Cerebellar cortex (tissue), 1 donor: ENCODE data around the gene HSF5.

Source experiments
- DNase-seq: peaks from one replicate; pipeline ENCODE4 v3.0.0-alpha.2; 2015; ENCODE audit warnings: low spot score

HSF5 gene, protein sequence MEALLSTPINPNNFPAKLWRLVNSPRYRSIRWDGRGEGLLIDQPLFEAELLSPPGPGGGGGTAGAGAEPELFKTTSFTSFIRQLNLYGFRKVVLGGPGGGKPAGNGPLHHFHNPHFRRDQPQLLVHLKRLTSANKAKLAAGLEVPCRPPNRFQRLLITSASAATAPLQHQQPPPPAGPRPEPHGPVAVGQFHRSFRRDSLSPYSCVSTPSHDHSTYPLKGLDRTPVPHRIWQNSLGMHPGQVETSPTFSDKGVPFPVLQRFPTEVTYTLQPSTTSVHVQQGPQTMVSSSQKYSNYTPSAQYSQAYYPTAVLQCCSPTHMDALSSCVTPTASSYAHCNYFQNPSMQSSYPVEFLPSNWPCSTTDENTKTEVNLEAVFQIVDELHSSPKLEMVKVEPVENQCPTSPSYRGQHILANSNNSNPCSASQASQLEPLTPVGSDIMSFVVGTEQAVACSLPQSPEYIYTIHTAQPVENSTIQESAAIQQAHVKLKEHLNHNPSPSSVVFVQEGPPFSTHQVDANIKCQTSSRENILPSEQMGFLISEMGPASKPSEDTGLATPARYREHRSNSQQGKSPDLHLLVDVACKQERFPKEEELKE

DNA sequence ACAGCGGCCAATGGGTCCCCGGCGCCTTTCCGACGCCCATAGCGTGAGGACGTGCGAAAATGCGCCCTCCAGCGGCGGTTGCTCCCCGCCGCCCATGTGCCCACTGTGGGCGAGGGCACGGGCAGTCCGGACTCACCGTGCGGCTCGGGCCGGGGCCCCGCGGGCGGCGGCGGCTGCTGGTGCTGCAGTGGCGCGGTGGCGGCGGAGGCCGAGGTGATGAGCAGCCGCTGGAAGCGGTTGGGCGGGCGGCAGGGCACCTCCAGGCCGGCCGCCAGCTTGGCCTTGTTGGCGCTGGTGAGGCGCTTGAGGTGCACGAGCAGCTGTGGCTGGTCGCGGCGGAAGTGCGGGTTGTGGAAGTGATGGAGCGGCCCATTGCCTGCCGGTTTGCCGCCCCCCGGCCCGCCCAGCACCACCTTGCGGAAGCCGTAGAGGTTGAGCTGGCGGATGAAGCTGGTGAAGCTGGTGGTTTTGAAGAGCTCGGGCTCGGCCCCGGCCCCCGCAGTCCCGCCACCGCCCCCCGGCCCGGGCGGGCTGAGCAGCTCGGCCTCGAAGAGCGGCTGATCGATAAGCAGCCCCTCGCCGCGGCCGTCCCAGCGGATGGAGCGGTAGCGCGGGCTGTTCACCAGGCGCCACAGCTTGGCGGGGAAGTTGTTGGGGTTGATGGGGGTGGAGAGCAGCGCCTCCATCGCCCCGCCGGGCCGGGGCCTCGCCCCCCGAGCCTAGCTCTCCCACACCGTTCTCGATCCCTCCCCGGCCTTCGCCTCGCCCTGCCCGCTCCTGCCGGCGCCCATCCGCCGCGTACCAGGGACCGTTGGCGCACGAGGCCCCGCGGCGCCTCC lies at the start of gene HSF5:
Gene HSF5, minus strand, starts transcription at position 820 of the 839 bp plus-strand sequence. Its CDS starts 134 bp downstream, at position 686.
- DNase-seq, result no peak

DNA sequence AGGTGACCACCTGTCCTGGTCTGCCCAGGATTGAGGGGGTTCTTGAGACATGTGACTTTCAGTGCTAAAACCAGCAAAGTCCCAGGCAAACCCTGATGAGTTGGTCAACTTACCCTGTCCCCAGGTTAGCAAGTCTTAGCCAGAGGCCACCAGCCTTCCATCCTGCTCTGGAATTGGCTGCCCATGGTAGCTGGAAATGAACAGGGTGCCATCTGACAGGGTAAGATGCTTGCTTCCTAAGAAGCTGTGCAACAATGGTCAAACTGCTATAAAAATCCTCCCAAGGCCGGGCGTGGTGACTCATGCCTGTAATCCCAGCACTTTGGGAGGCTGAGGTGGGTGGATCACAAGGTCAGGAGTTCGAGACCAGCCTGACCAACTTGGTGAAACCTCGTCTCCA lies 49.1 kb upstream of the HSF5 start:
- no peak for DNase-seq

DNA sequence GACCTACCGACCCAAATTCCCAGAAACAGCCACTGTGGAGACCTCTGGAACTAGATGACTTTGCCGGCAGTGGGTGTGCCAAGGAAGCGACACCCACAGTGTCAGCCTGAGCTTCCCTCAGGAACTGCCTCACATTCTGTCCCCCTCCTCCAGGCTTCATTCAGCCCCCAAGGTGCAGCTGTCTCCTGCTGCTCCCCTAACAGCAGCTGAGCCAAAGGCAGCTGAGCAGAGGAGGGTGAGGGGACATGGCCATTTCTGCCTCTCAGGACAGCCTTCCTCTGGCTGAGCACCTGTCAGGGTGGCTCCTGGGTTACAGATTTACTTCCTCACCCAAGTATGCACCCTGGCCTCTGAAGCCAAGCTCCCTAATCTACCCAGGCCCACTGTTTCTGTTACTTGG lies 48.3 kb upstream of the HSF5 start:
- no peak for DNase-seq

GRCh38 chr17:58535431-58535830 lies 47.2 kb upstream of the HSF5 start:
- DNase-seq, result no peak

DNA sequence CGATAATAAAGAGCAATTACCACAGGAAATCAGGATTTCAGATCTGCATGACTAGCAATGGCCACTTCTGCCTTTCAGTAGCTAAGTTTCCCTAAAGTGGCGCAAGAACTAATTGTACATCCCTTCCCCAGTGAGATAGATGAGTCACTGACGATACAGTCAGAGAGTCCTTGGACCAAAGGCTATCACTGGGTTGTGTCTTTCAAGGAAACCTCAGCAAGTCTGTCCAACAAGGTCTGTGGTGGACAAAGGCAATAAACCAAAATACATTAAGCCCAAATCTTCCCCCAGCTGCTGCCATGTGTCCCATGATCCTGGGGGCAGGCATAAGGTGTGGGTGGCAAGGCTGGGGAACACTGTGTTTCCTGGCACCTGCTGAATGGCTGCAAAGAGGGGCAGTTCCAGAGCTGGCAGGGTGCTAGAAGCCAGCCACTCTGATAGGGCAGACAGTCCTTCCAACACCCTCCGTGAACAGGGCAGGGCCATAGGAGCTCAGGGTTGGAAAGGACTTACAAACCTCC lies 46.8 kb upstream of the HSF5 start:
- no peak for DNase-seq

- DNase-seq, result no peak
Measured at GRCh38 chr17:58534331-58534730, 46.1 kb upstream of the HSF5 start.

- DNase-seq, result peak; percentile 54
Measured at GRCh38 chr17:58533616-58534188, 45.5 kb upstream of the HSF5 start.

DNA sequence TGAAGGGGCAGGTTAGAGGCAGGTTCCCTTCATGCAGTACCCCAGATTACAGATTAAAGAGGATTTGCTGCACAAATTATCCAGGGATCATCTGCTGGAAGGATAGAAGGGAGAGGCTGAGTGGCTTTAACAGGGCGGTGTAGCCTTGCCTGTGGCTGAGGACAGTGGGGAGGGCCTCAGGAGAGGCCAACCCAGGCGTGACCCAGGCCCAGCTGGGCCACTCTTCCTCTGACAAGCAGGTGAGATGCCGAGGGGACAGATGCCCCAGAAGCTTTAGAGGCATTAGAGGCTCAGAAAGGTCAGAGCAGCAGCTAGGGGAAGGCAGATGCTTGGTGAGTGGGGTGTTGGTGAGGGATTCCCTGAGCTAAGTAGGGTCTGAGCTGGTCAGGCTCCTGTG lies 44.3 kb upstream of the HSF5 start:
- DNase-seq, result no peak

DNA sequence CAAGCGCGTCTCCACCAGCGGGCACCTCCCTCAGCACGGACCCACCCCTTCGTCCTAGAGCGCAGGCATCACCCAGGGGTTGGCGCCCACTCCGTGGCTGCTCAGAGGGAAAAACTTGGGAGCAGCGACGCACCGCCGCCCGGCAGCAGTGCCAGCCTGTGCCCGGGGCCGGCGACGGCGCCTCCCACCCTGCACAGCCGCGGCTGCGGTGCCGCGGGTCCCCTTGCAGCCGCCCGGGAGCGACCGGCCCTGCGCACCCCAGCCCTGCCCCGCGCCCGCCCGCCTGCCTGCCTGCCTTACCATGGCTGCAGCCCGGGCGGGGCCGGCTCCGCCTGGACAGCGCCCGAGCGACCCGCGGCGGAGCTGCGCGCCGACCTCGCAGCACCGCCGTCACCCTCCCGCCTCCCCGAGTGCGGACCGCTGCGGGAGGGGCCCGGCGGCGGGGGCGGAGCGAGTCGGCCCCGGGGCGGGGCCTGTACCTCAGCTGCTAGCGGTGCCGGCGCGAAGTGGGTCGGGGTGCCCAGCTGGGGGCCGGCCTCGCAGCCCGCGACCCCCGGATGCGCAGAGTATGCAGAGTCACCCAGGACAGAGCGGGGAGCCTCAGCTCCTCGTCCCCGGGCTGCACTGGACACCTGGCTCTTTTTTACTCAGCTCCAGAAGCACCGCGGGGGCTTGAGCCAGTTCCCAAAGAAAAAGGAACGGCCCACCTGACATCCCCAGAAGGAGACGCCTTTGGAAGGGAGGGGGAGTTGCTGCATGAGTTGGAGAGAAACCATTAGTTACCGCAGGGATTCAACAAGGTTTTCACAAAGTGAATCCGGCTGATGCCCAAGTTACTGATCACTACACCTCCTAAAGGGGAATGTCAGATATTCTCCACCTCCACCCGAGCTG lies 43.7 kb upstream of the HSF5 start:
- DNase-seq, result peak; percentile 71

- DNase-seq, result peak; percentile 51
Measured at GRCh38 chr17:58531122-58531521, 42.9 kb upstream of the HSF5 start.

- peak; percentile 52 for DNase-seq
Measured at GRCh38 chr17:58530655-58531054, 42.4 kb upstream of the HSF5 start.

GRCh38 chr17:58529275-58529674 lies 41.1 kb upstream of the HSF5 start:
- DNase-seq, result peak; percentile 48

- no peak for DNase-seq
Measured at GRCh38 chr17:58528443-58528842, 40.2 kb upstream of the HSF5 start.

DNA sequence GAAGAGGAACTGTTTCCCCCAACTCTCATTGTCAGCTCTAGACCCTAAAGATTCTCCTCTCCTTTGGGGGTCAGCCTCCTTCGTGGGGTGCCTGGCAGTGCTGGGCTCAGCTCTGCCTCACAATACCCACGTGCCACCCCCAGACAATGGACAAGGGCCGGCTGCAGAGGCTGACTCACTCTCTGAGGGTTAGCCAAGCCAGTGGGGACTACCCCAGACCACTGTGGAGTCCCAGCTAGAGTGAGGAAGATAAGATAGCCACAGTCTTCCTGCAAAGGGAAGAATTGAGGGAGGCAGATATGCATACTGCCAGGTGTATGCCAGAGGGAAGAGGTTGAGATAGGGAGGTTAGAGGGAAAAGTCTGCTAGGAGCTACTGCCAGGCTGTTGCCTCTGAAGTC lies 39.7 kb upstream of the HSF5 start:
- no peak for DNase-seq

DNA sequence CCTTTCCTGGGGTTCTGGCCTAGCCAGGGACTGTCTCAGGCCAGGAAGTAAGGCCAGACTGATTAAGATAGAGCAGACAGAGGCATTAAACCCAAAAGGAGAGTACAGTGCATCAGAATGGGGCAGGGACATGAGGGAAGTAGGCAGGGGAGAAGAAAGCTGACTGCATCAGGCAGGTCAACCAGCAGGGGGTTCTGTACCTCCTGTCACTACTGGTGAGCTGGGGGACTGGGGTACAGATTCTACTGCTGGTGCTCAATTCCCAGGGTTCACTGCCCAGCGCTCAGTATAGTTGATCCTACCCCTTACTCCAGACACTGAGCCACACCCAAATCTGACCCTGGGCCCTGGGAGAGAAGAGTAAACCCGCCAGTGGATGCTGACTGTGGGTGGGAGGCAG lies 39.1 kb upstream of the HSF5 start:
- no peak for DNase-seq

GRCh38 chr17:58525239-58525638 lies 37.0 kb upstream of the HSF5 start:
- no peak for DNase-seq

- no peak for DNase-seq
Measured at GRCh38 chr17:58521680-58522079, 33.5 kb upstream of the HSF5 start.

DNA sequence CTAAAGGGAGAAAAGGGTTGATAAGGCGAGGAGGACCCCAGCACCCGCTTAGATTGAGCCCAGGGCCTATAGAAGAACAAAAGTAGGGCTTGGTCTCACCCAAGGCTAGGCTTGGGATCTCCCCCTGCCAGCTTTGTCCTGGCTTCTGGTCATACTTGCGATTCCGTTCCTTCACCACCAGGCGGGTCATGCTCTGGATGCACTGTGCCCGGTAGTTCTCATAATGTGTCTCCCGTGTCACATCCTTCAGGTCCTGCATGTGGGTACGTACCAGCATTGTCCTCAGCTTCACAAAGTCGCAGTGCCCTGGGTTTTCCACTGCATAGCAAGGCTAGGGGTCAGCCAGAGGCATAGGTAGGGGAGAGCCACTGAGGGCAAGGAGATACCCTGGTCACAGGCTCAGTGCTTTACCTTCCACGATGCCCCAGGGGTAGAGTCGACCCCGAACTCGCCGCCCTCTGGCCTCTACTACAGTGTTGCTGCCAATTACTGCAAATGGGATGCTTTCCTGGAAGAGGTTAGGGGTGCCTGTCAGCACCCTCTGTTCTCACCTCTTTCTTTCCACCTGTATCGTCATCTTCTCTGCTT lies 32.7 kb upstream of the HSF5 start:
- DNase-seq, result no peak

- peak; percentile 100 for DNase-seq
Measured at GRCh38 chr17:58517928-58518609, 29.9 kb upstream of the HSF5 start.

DNA sequence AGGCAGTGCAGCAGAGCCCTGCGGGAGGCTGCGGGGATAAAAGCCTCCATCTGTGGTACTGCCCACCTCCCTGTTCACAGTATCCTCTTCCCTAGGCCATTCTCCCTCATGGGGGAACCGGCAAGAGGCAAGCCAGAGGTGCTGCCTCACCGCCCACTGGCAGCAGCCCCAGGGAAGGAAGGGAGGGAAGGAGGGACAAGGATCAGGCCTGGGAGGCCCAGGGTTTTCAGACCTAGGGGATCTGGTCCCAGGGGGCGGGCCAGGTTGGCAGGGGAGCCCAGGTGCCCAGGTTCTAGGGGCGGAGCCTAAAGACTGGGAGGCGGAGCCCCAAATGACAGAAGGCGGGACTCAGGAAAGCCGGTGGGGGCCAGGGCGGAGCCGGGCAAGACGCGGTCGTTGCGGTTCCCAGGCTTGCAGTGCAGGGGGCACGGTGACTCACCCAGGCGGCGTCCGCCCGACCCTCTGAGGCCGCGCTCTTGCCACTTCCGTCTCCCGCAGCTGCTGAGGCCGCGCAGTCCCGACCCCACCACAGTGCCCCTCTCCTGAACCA lies 29.2 kb upstream of the HSF5 start:
- DNase-seq, result no peak
